HK-2 (cell line): ENCODE data around the gene HEATR5B.
"Not testable (repeated sequence)": the region's sequence is repeated elsewhere in the genome, so short reads cannot be mapped to it uniquely, and the experiment has no call there.

Experiments
- DNase-seq: peaks from one replicate; pipeline ENCODE4 v3.0.0-alpha.2; 2018; ENCODE audit not compliant: unreplicated experiment

The HEATR5B gene

GRCh38 chr2:37061776-37062175 lies 22.4 kb downstream of the HEATR5B start:
- no peak for DNase-seq

GRCh38 chr2:37061013-37061711 lies 23.0 kb downstream of the HEATR5B start:
- no peak for DNase-seq

- DNase-seq, result no peak
These were observed 23.7 kb downstream of the HEATR5B start for GRCh38 chr2:37060446-37060845.

GRCh38 chr2:37059841-37060240 lies 24.3 kb downstream of the HEATR5B start:
- no peak for DNase-seq

- no peak for DNase-seq
These were observed 31.4 kb downstream of the HEATR5B start for GRCh38 chr2:37052600-37053332.

- DNase-seq, result no peak
These were observed 44.6 kb downstream of the HEATR5B start for GRCh38 chr2:37039580-37039979.

- DNase-seq, result no peak
These were observed 46.4 kb downstream of the HEATR5B start for GRCh38 chr2:37037771-37038170.

- no peak for DNase-seq
These were observed 54.4 kb downstream of the HEATR5B start for GRCh38 chr2:37029758-37030157.

- no peak for DNase-seq
These were observed 58.1 kb downstream of the HEATR5B start for GRCh38 chr2:37026050-37026449.

GRCh38 chr2:37020887-37021796 lies 63.0 kb downstream of the HEATR5B start:
- DNase-seq, result no peak

- no peak for DNase-seq
These were observed 63.8 kb downstream of the HEATR5B start for GRCh38 chr2:37020212-37020886.

- DNase-seq, result no peak
These were observed 70.9 kb downstream of the HEATR5B start for GRCh38 chr2:37013315-37013641.

- DNase-seq, result no peak
These were observed 73.0 kb downstream of the HEATR5B start for GRCh38 chr2:37011130-37011529.

- no peak for DNase-seq
These were observed 78.9 kb downstream of the HEATR5B start for GRCh38 chr2:37005118-37005868.

- no peak for DNase-seq
These were observed 83.1 kb downstream of the HEATR5B start for GRCh38 chr2:37000988-37001556.

GRCh38 chr2:37000318-37000717 lies 83.9 kb downstream of the HEATR5B start:
- DNase-seq, result no peak

- DNase-seq, result not testable (repeated sequence)
These were observed 84.8 kb downstream of the HEATR5B start for GRCh38 chr2:36999416-36999815.

- DNase-seq, result no peak
These were observed 90.1 kb downstream of the HEATR5B start for GRCh38 chr2:36993841-36994620.

- no peak for DNase-seq
These were observed 96.2 kb downstream of the HEATR5B start for GRCh38 chr2:36988008-36988407.

GRCh38 chr2:36982467-36982866 lies 101.7 kb downstream of the HEATR5B start:
- no peak for DNase-seq
